Activated CD8-positive, alpha-beta T cell treated with anti-CD3 and anti-CD28 coated beads, Interleukin-2, amount 10 ng/mL, durations not matched to agents 7 days and 5 days (primary cell): ENCODE results near the gene SYT10. TPM values are rescaled to one million over a fixed set of nuclear protein-coding genes. Genes with fewer than 3 reads are reported as not detected.

Source experiments
- ATAC-seq: fragments of 150-1000 bp; cut with Tn5 transposase; one replicate; pipeline ENCODE4 v1.10.0; 2021; ENCODE audit warnings: moderate library complexity
- CTCF ChIA-PET: fragments of 350-600 bp; sonication (Branson Sonifier 250); formaldehyde crosslinking; loops from one replicate; lab custom pipeline; 2021; ENCODE audit warnings: antibody characterized with exemption; lab: Charles Lee
- POLR2A ChIA-PET: fragments of 350-600 bp; sonication (Branson Sonifier 250); formaldehyde crosslinking; loops from one replicate; lab custom pipeline; 2021; ENCODE audit warnings: antibody characterized with exemption; lab: Charles Lee
- DNase-seq: peaks from one replicate; pipeline ENCODE4 v3.0.0-alpha.2; 2020
- H3K27ac Mint-ChIP-seq: one replicate; pipeline ENCODE4 v1.8.0; 2021; ENCODE audit warnings: mild to moderate bottlenecking, mixed read lengths
- H3K27me3 Mint-ChIP-seq: one replicate; pipeline ENCODE4 v1.8.0; 2021; ENCODE audit warnings: low read depth, mixed read lengths
- H3K36me3 Mint-ChIP-seq: one replicate; pipeline ENCODE4 v1.8.0; 2021; ENCODE audit warnings: low read depth, mixed read lengths
- H3K4me1 Mint-ChIP-seq: one replicate; pipeline ENCODE4 v1.8.0; 2021; ENCODE audit warnings: low read depth, mixed read lengths
- H3K4me3 Mint-ChIP-seq: one replicate; pipeline ENCODE4 v1.8.0; 2021; ENCODE audit warnings: mild to moderate bottlenecking, mixed read lengths
- H3K9me3 Mint-ChIP-seq: one replicate; pipeline ENCODE4 v1.8.0; 2022; ENCODE audit warnings: mixed read lengths; ENCODE audit not compliant: insufficient read depth
- total RNA-seq, 2 experiments: library from RNA; stranded (reverse); gene quantifications; one replicate each; pipeline ENCODE4 v1.2.3, GENCODE V29; 2021

Gene SYT10
- total RNA-seq, 2 experiments from 2014 or later: not detected

DNA sequence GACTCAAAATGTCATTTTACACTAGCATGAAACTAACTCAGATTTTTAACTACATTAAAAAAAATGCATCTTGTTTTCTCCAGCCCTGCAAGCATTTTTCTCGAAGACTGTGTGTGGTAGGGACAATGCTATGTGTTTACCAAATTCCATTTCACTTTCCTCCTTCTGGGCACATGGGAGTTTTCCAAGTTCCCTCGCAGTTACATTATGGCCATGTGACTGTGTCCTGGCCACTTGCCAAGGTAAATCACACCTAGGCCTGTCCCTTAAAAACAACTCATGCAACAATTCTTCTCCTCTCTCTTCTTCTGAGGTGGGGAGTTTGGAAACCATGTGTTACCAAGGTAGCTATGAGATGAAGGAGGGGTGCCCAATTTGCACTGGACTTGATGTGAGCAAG, 108.7 kb downstream of the SYT10 start:
- Mint-ChIP-seq H3K27me3 (no peaks in the 10 kb centered on the region), H3K4me1 (no peaks in the 10 kb centered on the region), H3K9me3 (peaks cover 6% of the 10 kb centered on the region), H3K4me3 (no peak overlapping the region), H3K27ac (no peak overlapping the region), H3K36me3 (no peaks in the 10 kb centered on the region)
- no peak for DNase-seq
- CTCF ChIA-PET: no interaction called here
- POLR2A ChIA-PET: no interaction called here
- no peak for ATAC-seq
